ENCODE data around the gene CHST3.
"Not testable (repeated sequence)": the region's sequence is repeated elsewhere in the genome, so short reads cannot be mapped to it uniquely, and the experiment has no call there.

CHST3 gene

GRCh38 chr10:72013202-72013945 is 49.2 kb downstream of the CHST3 start:
- no peak for DNase-seq

- no peak for DNase-seq
These were observed 50.0 kb downstream of the CHST3 start for GRCh38 chr10:72014197-72014596.

- DNase-seq: no peak
These were observed 50.7 kb downstream of the CHST3 start for GRCh38 chr10:72014785-72015480.

- DNase-seq: no peak
These were observed 51.6 kb downstream of the CHST3 start for GRCh38 chr10:72015841-72016240.

- no peak for DNase-seq
These were observed 52.6 kb downstream of the CHST3 start for GRCh38 chr10:72016608-72017300.

- no peak for DNase-seq
These were observed 55.1 kb downstream of the CHST3 start for GRCh38 chr10:72019085-72019876.

GRCh38 chr10:72020914-72021809 is 57.0 kb downstream of the CHST3 start:
- no peak for DNase-seq

GRCh38 chr10:72022228-72022627 is 58.0 kb downstream of the CHST3 start:
- no peak for DNase-seq

- no peak for DNase-seq
These were observed 60.4 kb downstream of the CHST3 start for GRCh38 chr10:72024596-72024995.

GRCh38 chr10:72025400-72025799 is 61.2 kb downstream of the CHST3 start:
- DNase-seq: no peak

GRCh38 chr10:72025832-72026231 is 61.6 kb downstream of the CHST3 start:
- no peak for DNase-seq

- no peak for DNase-seq
These were observed 62.3 kb downstream of the CHST3 start for GRCh38 chr10:72026278-72027111.

GRCh38 chr10:72027498-72027897 is 63.3 kb downstream of the CHST3 start:
- no peak for DNase-seq

GRCh38 chr10:72029414-72029813 is 65.2 kb downstream of the CHST3 start:
- DNase-seq: no peak

GRCh38 chr10:72030762-72031543 is 66.8 kb downstream of the CHST3 start:
- DNase-seq: no peak

GRCh38 chr10:72031706-72032105 is 67.5 kb downstream of the CHST3 start:
- no peak for DNase-seq

- DNase-seq: not testable (repeated sequence)
These were observed 68.4 kb downstream of the CHST3 start for GRCh38 chr10:72032409-72033162.

- DNase-seq: no peak
These were observed 69.9 kb downstream of the CHST3 start for GRCh38 chr10:72034040-72034499.

GRCh38 chr10:72034761-72035160 is 70.6 kb downstream of the CHST3 start:
- no peak for DNase-seq
